ENCODE results near the gene MFSD8.
"Not testable (repeated sequence)": the region's sequence is repeated elsewhere in the genome, so short reads cannot be mapped to it uniquely, and the experiment has no call there.

The MFSD8 gene

DNA sequence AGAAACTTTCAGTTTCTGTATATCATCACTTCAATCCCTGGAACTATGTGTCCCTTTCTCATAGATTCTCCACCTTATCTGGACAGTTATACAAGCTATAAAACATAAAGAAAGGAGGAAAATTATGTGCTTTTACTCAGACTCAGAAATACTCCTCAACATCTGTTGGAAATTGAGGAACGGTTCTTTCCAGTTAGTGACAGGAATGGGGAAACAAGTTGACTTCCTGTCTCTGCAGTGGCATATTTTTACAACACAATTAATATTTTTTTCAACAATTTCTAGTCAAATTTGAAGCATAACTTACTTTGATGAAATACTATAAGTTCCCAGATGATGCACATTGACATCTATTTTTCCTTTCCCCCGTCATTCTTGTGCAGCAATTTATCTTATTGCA, 28.2 kb upstream of the MFSD8 start:
- Mint-ChIP-seq H3K4me3 (no peak overlapping the region), H3K27me3 (ENCODE audit: low read depth, poor library complexity) (no peaks in the 10 kb centered on the region), H3K27ac (no peak overlapping the region), H3K4me1 (no peaks in the 10 kb centered on the region), H3K9me3 (peaks cover 25% of the 10 kb centered on the region), H3K36me3 (ENCODE audit: low read depth) (peaks cover 56% of the 10 kb centered on the region)
- TF ChIP-seq, protein P1, sequence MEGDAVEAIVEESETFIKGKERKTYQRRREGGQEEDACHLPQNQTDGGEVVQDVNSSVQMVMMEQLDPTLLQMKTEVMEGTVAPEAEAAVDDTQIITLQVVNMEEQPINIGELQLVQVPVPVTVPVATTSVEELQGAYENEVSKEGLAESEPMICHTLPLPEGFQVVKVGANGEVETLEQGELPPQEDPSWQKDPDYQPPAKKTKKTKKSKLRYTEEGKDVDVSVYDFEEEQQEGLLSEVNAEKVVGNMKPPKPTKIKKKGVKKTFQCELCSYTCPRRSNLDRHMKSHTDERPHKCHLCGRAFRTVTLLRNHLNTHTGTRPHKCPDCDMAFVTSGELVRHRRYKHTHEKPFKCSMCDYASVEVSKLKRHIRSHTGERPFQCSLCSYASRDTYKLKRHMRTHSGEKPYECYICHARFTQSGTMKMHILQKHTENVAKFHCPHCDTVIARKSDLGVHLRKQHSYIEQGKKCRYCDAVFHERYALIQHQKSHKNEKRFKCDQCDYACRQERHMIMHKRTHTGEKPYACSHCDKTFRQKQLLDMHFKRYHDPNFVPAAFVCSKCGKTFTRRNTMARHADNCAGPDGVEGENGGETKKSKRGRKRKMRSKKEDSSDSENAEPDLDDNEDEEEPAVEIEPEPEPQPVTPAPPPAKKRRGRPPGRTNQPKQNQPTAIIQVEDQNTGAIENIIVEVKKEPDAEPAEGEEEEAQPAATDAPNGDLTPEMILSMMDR (IDR thresholded peaks at IDR 0.05) = no peak
- DNase-seq = no peak

DNA sequence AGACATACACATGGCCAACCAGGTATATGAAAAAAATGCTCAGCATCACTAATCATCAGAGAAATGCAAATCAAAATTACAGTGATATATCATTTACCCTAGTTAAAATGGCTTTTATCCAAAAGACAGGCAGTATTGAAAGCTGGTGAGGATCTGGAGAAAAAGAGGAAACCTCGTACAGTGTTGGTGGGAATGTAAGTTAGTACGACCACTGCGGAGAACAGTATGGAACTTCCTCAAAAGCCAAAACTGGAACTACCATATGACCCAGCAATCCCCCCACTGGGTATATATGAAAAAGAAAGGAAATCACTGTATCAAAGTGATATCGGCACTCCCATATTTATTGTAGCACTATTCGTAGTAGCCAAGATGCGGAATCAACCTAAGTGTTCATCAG, 23.7 kb upstream of the MFSD8 start:
- DNase-seq = no peak
- Mint-ChIP-seq H3K4me1 (no peaks in the 10 kb centered on the region), H3K36me3 (ENCODE audit: low read depth) (peaks cover 45% of the 10 kb centered on the region), H3K9me3 (no peaks in the 10 kb centered on the region), H3K4me3 (no peak overlapping the region), H3K27me3 (ENCODE audit: low read depth, poor library complexity) (no peaks in the 10 kb centered on the region), H3K27ac (no peak overlapping the region)
- TF ChIP-seq, protein P1 (IDR thresholded peaks at IDR 0.05) = no peak

DNA sequence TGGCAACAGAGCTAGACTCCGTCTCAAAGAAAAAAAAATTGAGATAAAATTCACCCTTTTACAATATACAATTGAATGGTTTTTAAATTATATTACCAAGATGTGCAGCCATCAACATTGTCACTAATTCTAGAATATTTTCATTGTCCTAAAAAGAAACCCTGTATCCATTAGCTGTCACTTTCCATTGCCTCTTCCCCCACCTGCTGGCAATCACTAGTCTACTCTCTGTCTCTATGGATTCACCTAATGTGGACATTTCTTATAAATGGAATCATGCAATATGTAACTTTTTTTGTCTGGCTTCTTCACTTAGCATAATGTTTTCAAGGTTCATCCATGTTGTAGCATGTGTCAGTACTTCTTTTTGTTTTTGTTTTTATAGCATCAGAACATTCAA, 21.0 kb upstream of the MFSD8 start:
- TF ChIP-seq, protein P1 (IDR thresholded peaks at IDR 0.05) = no peak
- H3K36me3 Mint-ChIP-seq (ENCODE audit: low read depth) = peaks cover 35% of the 10 kb centered on the region
- DNase-seq = no peak
- H3K4me1 Mint-ChIP-seq = no peaks in the 10 kb centered on the region
- H3K27me3 Mint-ChIP-seq (ENCODE audit: low read depth, poor library complexity) = no peaks in the 10 kb centered on the region
- no peak overlapping the region for H3K27ac Mint-ChIP-seq
- no peak overlapping the region for H3K4me3 Mint-ChIP-seq
- no peaks in the 10 kb centered on the region for H3K9me3 Mint-ChIP-seq

DNA sequence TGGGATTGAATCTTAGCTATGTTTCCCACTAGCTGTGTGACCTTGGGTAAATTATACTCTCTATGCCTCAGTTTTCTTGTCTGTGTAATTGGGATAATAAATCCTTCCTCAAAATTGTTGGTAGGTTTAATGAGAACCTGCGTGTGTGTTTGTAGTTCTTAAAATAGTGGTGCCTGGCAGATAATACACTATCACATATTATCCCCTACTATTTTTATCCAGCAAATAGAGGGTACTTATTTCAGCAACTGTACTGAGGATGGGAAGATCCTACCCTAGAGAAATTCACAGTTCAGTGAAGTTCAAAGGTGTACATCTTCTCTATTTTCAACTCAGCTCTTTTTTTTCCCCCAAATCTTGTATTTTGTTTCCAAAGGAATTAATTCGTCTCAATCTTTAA, 17.5 kb upstream of the MFSD8 start:
- no peak overlapping the region for H3K4me3 Mint-ChIP-seq
- H3K36me3 Mint-ChIP-seq (ENCODE audit: low read depth) = peaks cover 35% of the 10 kb centered on the region
- TF ChIP-seq, protein P1 (IDR thresholded peaks at IDR 0.05) = no peak
- no peak for DNase-seq
- H3K9me3 Mint-ChIP-seq = peaks cover 13% of the 10 kb centered on the region
- no peaks in the 10 kb centered on the region for H3K4me1 Mint-ChIP-seq
- no peak overlapping the region for H3K27ac Mint-ChIP-seq
- no peaks in the 10 kb centered on the region for H3K27me3 Mint-ChIP-seq (ENCODE audit: low read depth, poor library complexity)

DNA sequence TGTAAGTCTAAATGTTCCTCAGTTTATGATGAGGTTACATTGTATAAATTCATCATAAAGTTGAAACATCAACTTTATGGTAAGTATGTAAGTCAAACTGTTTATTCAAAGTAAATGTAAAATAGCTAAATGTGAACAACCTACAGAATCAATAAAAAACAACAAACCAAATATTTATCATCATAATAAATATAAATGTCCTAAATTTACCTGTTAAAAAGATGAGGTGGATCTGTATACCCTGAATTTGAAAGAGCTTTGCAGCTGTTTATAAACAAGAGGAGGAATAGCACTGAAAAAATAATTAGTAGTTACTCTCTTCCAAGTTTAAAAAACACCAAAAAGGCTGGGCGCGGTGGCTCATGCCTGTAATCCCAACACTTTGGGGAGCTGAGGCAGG, 14.0 kb upstream of the MFSD8 start:
- H3K36me3 Mint-ChIP-seq (ENCODE audit: low read depth) = peaks cover 35% of the 10 kb centered on the region
- H3K4me3 Mint-ChIP-seq = no peak overlapping the region
- peaks cover 13% of the 10 kb centered on the region for H3K9me3 Mint-ChIP-seq
- DNase-seq = no peak
- H3K4me1 Mint-ChIP-seq = no peaks in the 10 kb centered on the region
- no peak overlapping the region for H3K27ac Mint-ChIP-seq
- no peaks in the 10 kb centered on the region for H3K27me3 Mint-ChIP-seq (ENCODE audit: low read depth, poor library complexity)
- TF ChIP-seq, protein P1 (IDR thresholded peaks at IDR 0.05) = no peak

DNA sequence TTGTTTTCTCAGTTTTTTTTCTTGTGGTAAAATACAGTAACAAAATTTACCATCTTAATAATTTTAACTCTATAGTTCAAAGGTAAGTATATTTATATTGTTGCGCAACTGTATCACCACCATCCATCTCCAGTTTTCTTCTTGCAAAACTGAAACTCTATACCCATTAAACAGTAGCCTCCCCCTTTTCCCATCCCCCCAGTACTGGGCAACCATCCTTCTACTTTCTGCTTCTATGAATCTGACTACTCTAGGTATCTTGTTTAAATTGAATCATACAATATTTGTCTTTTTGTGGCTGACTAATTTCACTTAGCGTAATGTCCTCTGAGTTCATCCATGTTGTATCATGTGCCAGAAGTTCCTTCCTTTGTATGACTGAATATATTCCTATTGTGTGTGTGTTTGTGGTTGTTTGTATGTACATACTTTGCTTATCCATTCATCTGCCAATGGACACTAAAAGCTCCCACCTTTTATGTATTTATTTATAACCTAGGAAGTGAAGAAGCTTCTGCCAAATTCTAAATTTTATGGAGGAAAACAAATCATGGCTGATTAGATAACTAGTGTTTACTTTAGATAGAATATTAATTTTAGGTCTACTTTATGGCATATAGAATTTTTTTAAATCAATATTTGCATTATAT, 10.3 kb upstream of the MFSD8 start:
- H3K27ac Mint-ChIP-seq = no peak overlapping the region
- no peak for DNase-seq
- TF ChIP-seq, protein P1 (IDR thresholded peaks at IDR 0.05) = no peak
- H3K4me3 Mint-ChIP-seq = no peak overlapping the region
- H3K36me3 Mint-ChIP-seq (ENCODE audit: low read depth) = peaks cover 42% of the 10 kb centered on the region
- peaks cover 13% of the 10 kb centered on the region for H3K9me3 Mint-ChIP-seq
- H3K4me1 Mint-ChIP-seq = no peaks in the 10 kb centered on the region
- H3K27me3 Mint-ChIP-seq (ENCODE audit: low read depth, poor library complexity) = no peaks in the 10 kb centered on the region

DNA sequence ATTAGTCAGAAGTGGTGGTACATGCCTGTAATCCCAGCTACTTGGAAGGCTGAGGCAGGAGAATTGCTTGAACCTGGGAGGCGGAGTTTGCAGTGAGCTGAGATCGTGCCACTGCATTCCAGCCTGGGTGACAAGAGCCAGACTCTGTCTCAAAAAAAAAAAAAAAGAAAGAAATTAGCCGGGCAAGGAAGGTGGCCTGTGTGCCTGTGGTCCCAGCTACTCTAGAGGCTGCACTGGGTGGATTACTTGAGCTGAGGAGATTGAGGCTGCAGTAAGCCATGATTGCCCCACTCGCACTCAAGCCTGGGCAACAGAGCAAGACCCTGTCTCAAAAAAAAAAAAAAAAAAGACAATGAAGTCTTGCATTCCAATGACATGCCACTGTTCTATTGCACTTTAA, 6.0 kb upstream of the MFSD8 start:
- not testable (repeated sequence) for H3K27me3 Mint-ChIP-seq (ENCODE audit: low read depth, poor library complexity); H3K4me1 Mint-ChIP-seq; DNase-seq; H3K9me3 Mint-ChIP-seq; H3K27ac Mint-ChIP-seq; H3K4me3 Mint-ChIP-seq
- H3K36me3 Mint-ChIP-seq (ENCODE audit: low read depth) = peaks cover 21% of the 10 kb centered on the region
